GM21515 (cell line): ENCODE data around the gene TP53TG3D.
"Not testable (repeated sequence)": the region's sequence is repeated elsewhere in the genome, so short reads cannot be mapped to it uniquely, and the experiment has no call there.

Experiments
- ATAC-seq: cut with Tn5 transposase; IDR thresholded peaks from one replicate; pipeline ENCODE4 v1.9.1; 2021; ENCODE audit not compliant: unreplicated experiment

Gene TP53TG3D, protein sequence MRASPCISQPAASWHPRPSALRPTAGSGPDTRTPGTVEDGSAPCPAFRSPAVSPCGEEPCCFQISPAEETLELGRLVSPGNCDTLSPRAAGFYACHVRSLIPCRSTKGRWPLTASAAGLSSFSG

GRCh38 chr16:32252986-32253385, at the start of gene TP53TG3D:
Gene TP53TG3D (plus strand): TSS chr16:32253286. CDS start chr16:32253354, 68 bp downstream.
- ATAC-seq = not testable (repeated sequence)

- not testable (repeated sequence) for ATAC-seq
Measured at GRCh38 chr16:32253507-32253906, 421 bp downstream of the TP53TG3D start.

GRCh38 chr16:32261526-32261925, 8.4 kb downstream of the TP53TG3D start:
- not testable (repeated sequence) for ATAC-seq

DNA sequence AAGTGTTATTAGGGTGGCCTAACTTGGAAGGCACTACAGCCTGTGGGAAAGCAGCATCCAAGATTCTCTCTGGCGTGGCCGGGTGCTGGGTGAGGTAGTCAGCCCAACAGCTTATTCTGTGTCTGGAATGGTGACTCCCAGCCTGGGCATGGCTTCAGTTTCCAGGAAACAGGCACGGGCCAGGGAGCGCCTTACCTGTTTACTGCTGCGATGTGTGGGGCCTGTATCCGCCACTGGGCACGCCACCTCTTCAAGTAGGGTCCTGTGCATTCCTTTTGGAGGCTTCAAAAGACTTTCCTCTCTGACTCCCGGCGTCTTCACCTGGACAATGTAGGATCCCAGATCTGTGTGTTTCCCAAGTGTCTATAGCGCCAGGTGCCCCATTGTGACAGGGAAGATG, 10.5 kb downstream of the TP53TG3D start:
- ATAC-seq = not testable (repeated sequence)

GRCh38 chr16:32281910-32282309, 28.8 kb downstream of the TP53TG3D start:
- ATAC-seq = not testable (repeated sequence)

DNA sequence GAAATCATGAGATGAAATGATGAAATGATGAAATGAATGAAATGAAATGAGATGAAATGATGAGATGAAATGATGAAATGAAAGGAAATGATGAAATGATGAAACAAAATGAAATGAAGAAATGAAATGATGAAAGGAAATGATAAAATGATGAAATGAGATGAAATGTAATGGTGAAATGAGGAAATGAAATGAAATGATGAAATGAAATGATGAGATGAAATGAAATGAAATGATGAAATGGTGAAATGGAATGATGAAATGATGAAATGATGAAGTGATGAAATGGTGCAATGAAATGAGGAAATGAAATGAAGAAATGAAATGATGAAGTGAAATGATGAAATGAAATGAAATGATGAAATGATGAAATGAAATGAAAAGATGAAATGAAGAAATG, 29.9 kb downstream of the TP53TG3D start:
- ATAC-seq = not testable (repeated sequence)

DNA sequence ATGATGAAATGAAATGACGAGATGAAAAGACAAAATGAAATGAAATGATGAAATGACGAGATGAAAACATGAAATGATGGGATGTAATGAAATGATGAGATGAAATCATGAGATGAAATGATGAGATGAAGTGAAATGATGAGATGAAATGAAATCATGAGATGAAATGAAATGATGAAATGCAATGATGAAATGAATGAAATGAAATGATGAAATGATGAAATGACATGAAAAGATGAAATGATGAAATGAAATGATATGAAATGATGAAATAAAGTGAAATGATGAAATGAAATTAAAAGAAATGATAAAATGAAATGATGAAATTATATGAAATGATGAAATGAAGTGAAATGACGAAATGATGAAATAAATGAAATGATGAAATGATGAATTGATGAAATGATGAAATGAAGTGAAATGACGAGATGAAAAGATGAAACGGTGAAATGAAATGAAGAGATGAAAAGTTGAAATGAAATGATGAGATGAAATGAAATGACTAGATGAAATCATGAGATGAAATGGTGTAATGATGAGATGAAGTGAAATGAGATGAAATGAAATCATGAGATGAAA, 30.9 kb downstream of the TP53TG3D start:
- ATAC-seq = not testable (repeated sequence)

GRCh38 chr16:32284800-32285796, 32.0 kb downstream of the TP53TG3D start:
- not testable (repeated sequence) for ATAC-seq

DNA sequence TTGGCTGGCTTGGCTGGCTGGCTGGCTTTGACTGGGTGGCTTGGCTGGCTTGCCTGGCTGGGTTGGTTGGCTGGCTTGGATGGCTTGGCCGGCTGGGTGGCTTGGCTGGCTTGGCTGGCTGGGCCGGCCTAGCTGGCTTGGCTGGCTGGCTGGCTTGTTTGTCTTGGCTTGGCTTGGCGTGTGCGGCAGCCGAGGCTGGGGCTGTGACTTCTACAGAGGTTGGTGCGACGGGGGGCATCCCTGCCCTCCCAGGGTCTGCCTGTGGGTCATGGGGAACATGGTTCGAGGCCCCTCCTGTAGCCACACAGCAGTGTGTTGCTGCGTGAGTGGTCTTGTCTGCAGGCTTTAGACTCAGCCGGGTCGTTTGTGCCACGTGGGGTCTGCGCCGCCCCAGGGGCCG, 33.1 kb downstream of the TP53TG3D start:
- not testable (repeated sequence) for ATAC-seq

- ATAC-seq = not testable (repeated sequence)
Measured at GRCh38 chr16:32287743-32288142, 34.7 kb downstream of the TP53TG3D start.

DNA sequence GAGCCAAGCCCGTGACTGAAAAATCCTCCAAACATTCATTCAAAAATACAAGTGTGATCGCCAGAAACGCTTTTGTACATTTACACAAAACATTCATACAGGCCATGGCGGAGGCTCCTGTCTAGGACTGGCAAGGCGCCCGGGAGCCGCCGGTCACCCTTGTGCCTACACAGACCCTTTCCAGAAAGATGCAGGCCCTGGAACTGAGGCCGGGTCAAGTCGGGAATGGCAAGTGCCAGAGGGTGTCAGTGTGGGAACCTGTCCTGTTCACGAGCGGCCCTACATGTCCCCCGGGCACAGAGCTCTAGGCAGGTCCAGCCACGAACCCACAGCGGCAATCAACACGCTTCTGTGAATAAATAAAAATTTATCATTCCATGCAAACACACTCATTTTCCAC, 36.1 kb downstream of the TP53TG3D start:
- ATAC-seq = not testable (repeated sequence)

DNA sequence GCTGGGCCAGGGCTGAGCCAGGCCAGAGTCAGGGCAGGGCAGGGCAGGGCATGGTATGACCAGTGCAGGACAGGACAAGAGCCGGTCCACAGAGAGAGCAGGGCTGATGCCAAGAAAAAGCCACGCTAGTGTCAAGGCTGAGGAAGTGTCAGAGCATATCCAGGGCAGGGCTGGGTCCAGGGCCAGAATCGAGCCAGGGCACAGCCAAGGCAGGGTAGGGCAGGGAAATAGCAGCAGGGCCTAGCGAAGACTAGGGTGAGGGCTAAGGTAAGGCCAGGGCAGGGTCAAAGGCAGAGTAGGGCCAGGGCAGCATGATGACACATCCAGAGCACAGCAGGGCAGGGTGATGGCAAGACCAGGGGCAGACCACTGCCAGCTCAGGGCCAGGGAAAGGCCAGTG, 49.7 kb downstream of the TP53TG3D start:
- not testable (repeated sequence) for ATAC-seq
